Adipocyte (in vitro differentiated cells): Measurements from ENCODE around the gene FCF1.

Experiments used
- DNase-seq: peaks from one replicate; pipeline ENCODE4 v3.0.0-alpha.2; 2015; ENCODE audit warnings: low read depth
- H3K27me3 ChIP-seq: replicated peaks from 2 replicates; pipeline ENCODE4 v1.7.0; 2013; ENCODE audit warnings: mild to moderate bottlenecking, low read length, moderate library complexity; ENCODE audit not compliant: control insufficient read depth, insufficient read depth
- H3K36me3 ChIP-seq: 2 replicates; pipeline ENCODE4 v1.7.0; 2013; ENCODE audit warnings: low read length, mild to moderate bottlenecking, moderate library complexity; ENCODE audit not compliant: control insufficient read depth, insufficient read depth, severe bottlenecking
- H3K4me1 ChIP-seq: 2 replicates; pipeline ENCODE4 v1.7.0; 2013; ENCODE audit warnings: mild to moderate bottlenecking, low read length, moderate library complexity; ENCODE audit not compliant: control insufficient read depth, insufficient read depth
- H3K4me3 ChIP-seq: 2 replicates; pipeline ENCODE4 v1.7.0; 2013; ENCODE audit warnings: mild to moderate bottlenecking, low read length, moderate library complexity
- H3K9ac ChIP-seq: 2 replicates; pipeline ENCODE4 v1.7.0; 2013; ENCODE audit warnings: mild to moderate bottlenecking, low read length, moderate library complexity
- H3K9me3 ChIP-seq: 2 replicates; pipeline ENCODE4 v1.7.0; 2013; ENCODE audit warnings: mild to moderate bottlenecking, low read length, moderate library complexity; ENCODE audit not compliant: control insufficient read depth

FCF1 gene

DNA sequence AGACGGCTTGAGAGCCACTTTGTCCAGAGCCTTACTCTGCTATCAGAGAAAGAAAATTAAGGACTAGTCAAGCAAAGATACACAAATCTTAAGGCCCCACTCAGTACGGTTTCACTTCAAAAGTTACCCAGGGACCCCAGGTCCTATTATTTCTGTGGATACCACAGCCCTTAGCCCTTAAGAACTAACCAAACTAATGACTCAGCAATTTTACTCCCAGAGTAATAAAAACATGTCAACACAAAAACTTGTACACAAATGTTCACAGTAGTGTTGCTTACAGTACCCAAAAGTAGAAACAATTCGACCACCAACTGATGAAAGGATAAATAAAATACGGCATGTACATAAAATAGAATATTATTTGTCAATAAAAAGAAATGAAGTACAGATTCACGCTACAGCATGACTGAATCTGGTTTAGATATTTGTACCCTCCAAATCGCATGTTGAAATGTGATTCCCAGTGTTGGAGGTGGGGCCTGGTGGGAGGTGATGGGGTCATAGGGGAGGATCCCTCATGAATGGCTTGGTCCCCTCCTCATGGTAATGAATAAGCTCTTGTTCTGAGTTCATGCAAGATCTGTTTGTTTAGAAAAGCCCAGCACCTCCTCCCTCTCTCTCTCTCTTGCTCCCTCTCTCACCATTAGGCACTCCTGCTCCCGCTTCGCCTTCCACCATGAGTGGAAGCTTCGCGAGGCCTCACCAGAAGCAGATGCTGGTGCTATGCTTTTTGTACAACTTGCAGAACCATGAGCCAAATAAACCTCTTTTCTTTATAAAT lies 30.6 kb upstream of the FCF1 start:
- Histone ChIP-seq H3K4me1 (peaks cover 13% of the 10 kb centered on the region), H3K9me3 (no peaks in the 10 kb centered on the region), H3K9ac (no peak overlapping the region), H3K4me3 (no peak overlapping the region), H3K36me3 (peaks cover 46% of the 10 kb centered on the region), H3K27me3 (no peaks in the 10 kb centered on the region)
- DNase-seq, result no peak

DNA sequence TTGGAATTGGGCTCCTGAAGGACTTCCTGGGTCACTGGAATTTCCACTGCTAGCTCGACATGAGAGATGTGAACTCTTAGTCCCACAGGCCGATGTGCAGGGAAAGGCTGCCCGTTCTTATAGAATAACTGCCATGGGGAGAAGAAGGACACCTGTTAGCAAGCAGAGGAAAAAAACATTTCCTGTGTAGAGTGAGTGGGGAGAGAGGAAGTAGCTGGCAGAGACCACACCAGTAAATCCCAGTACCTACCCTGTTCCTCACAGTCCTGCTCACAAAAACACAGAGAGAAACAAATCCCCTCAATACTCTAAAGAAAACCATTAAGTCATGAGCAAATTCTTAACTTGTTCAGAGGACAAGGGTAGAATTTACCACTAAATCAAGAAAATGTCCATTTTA lies 29.5 kb upstream of the FCF1 start:
- Histone ChIP-seq H3K36me3 (peaks cover 50% of the 10 kb centered on the region), H3K27me3 (no peaks in the 10 kb centered on the region), H3K4me3 (no peak overlapping the region), H3K9me3 (no peaks in the 10 kb centered on the region), H3K9ac (no peak overlapping the region), H3K4me1 (peaks cover 13% of the 10 kb centered on the region)
- no peak for DNase-seq

DNA sequence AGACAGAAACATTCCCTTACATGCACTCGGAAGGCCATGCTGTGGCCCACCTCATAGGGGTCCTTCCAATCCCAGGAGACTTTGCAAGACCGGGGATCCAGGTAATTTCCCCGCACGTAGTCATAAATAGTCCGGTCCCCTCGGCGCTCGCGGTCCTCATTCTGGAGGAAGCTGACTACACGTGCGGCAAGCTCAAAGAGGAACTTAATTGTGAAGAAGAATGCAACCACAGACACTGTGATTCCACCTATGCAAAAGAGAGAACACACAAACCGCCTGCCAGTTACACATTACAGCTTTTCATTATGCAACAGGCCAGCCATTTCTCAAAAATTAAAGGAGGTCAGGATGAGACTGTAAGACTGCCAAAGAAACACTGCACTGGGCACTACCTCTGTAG lies 28.5 kb upstream of the FCF1 start:
- H3K4me3 ChIP-seq, result no peak overlapping the region
- no peak for DNase-seq
- H3K27me3 ChIP-seq, result no peaks in the 10 kb centered on the region
- no peak overlapping the region for H3K9ac ChIP-seq
- no peaks in the 10 kb centered on the region for H3K9me3 ChIP-seq
- H3K4me1 ChIP-seq, result peaks cover 13% of the 10 kb centered on the region
- H3K36me3 ChIP-seq, result peaks cover 46% of the 10 kb centered on the region

DNA sequence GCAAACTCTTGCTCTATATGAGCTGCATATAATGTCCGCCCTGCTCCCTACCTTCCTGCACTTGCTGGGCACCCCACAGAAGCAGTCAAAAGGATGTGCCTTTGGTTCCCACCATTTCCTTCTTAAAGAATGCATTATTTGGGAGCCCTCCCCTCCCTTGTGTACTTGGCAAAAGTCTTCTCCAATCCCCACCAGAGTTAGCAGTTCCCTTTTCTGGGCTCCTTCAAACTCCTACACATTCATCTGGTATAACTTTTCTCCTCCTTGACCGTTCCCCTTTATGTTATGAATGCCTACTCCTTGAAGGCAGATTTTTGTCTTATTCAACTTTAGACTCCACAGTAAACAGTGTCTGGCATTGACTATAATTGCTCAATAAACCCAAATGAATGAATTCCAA lies 27.9 kb upstream of the FCF1 start:
- H3K4me1 ChIP-seq, result peaks cover 13% of the 10 kb centered on the region
- H3K4me3 ChIP-seq, result no peak overlapping the region
- no peaks in the 10 kb centered on the region for H3K9me3 ChIP-seq
- no peak overlapping the region for H3K9ac ChIP-seq
- DNase-seq, result no peak
- H3K27me3 ChIP-seq, result no peaks in the 10 kb centered on the region
- H3K36me3 ChIP-seq, result peaks cover 46% of the 10 kb centered on the region

DNA sequence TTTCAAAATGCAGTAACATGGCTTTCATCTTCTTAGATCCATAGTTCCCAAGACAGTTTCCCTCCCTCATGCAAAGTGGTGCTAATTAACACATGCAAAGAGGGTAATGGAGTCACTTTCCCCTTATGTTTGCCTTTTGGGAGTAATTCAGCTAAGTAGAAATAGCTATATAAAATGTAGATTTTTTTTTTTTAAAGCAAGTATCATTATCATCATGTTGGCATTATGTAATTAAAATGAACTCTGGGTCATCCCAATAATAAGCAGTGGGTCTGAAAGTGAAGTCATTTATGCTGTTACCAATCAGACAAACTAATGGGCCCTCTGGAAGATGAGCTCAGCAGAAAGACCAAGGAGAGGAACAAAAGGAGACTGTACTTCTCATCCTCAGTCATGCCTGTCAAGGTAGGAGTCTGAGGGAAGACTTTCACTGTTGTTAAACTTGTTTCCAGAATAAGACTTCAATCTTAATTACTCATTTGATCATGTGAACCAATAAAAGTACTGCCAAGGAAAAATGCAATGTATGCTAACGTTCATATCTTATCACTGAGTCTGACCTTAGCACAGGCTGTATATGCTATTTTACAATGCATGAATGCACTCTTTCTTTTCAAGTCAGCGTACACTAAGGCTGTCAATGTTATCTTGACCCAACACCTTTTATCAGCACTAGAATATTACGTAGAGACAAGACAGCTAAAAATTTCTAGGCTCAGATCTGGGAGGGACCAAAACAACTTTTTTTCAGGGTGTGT lies 26.8 kb upstream of the FCF1 start:
- Histone ChIP-seq H3K9me3 (no peaks in the 10 kb centered on the region), H3K4me1 (peaks cover 22% of the 10 kb centered on the region), H3K27me3 (no peaks in the 10 kb centered on the region), H3K9ac (no peak overlapping the region), H3K4me3 (no peak overlapping the region), H3K36me3 (peaks cover 50% of the 10 kb centered on the region)
- DNase-seq, result no peak

DNA sequence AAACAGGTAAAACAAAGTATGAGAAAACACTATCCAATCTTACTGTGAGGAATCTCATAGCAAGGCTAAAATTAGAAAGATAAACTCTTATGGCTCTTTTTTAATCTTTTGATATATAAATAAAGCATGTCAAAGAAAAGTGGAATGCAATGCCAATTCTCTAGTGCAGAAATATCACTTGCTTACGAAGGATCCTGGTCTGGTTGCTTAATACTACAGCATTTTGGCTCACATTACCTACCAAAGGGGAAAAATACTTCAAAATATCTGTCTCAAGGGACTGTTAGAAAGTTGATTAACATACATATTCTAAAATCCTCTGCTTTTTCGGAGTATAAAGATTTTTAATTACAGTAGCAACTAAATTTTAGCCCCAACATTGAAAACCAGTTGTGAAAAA lies 21.5 kb upstream of the FCF1 start:
- peaks cover 17% of the 10 kb centered on the region for H3K36me3 ChIP-seq
- no peak for DNase-seq
- H3K4me3 ChIP-seq, result no peak overlapping the region

DNA sequence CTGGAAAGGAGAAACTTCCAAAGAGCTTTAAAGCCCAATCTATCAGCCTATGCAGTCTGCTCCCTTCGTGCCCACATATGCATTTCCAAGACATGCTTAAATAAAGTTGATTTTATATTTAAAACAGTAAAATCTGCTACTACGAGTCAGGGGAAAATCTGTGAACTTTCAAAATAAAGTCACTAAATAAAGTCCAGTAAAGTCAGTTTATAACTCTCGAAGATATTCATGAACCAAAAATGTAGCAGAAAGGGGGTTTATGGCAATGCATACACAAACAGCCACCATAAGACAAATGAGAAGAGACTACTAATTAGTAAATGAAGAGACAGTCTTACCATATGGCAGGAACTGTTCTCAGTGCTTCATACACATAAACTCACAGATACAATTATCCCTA lies 19.8 kb upstream of the FCF1 start:
- no peaks in the 10 kb centered on the region for H3K9me3 ChIP-seq
- peaks cover 50% of the 10 kb centered on the region for H3K4me1 ChIP-seq
- peaks cover 10% of the 10 kb centered on the region for H3K36me3 ChIP-seq
- no peak for DNase-seq
- H3K9ac ChIP-seq, result no peak overlapping the region
- H3K4me3 ChIP-seq, result no peak overlapping the region
- H3K27me3 ChIP-seq, result no peaks in the 10 kb centered on the region

More for the DNA sequence above, 21.5 kb upstream of the FCF1 start:
- Histone ChIP-seq H3K4me1 (peaks cover 36% of the 10 kb centered on the region), H3K9ac (peak overlapping the region; percentile 5), H3K27me3 (no peaks in the 10 kb centered on the region), H3K9me3 (no peaks in the 10 kb centered on the region)

DNA sequence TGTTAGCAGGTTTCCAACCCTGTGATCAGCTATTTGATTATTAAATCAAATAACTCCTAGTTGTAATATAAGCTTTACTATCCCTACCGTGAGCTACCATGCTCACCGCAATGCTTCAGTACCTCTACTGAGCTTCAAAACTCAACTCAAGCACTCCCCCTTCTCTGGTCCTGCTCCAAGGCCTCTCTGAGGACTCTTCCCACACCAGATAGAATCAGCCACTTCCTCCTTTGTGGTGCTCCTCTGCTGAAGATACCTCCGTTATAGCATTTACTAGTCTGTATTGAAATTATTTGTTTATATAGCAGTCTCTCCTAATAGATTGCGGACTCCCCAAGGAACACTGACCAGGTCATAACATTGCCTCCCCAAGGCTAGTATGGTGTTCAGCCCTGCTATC lies 17.5 kb upstream of the FCF1 start:
- H3K9ac ChIP-seq, result no peak overlapping the region
- peaks cover 12% of the 10 kb centered on the region for H3K36me3 ChIP-seq
- H3K4me1 ChIP-seq, result peaks cover 48% of the 10 kb centered on the region
- DNase-seq, result no peak
- H3K27me3 ChIP-seq, result no peaks in the 10 kb centered on the region
- no peaks in the 10 kb centered on the region for H3K9me3 ChIP-seq
- no peak overlapping the region for H3K4me3 ChIP-seq

DNA sequence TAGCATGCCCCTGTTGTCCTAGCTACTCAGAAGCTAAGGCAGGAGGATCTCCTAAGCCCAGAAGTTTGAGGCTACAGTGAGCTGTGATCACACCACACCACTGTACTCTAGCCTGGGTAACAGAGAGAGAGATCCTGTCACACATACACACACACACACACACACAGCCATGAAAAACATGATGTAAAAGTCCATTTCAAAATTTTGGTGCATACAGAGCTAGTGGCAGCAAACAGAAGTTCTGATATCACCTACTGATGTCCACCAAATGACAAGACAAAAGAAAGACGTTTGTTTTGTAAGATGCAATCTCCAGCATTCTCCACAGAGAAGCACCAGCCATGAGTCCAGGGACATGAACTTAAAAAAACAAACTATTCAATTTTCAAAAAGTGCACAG lies 15.9 kb upstream of the FCF1 start:
- Histone ChIP-seq H3K4me3 (no peak overlapping the region), H3K27me3 (no peaks in the 10 kb centered on the region), H3K9me3 (no peaks in the 10 kb centered on the region), H3K36me3 (peaks cover 7% of the 10 kb centered on the region), H3K4me1 (peaks cover 32% of the 10 kb centered on the region), H3K9ac (no peak overlapping the region)
- DNase-seq, result no peak

DNA sequence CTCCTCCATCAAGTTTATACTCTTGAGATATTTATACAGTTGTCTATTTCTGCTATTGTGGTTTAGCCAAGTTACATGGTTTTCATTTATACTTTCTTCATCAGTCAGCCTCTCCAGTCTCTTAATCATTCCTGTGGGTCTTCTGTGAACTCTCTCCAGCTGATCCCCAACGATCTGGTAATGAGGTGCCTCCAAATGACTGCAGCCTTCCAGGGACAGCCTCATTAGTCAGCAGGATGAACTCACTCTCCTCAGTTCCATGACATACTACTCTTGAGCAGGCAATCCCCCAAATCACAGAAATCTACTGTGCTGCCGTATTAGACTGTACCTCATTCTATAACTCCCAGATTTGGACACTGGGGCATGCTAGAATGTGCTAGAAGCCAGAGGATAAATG lies 15.4 kb upstream of the FCF1 start:
- peaks cover 7% of the 10 kb centered on the region for H3K36me3 ChIP-seq
- DNase-seq, result peak; percentile 41
- H3K27me3 ChIP-seq, result no peaks in the 10 kb centered on the region
- no peaks in the 10 kb centered on the region for H3K9me3 ChIP-seq
- no peak overlapping the region for H3K4me3 ChIP-seq
- peaks cover 27% of the 10 kb centered on the region for H3K4me1 ChIP-seq
- H3K9ac ChIP-seq, result no peak overlapping the region

DNA sequence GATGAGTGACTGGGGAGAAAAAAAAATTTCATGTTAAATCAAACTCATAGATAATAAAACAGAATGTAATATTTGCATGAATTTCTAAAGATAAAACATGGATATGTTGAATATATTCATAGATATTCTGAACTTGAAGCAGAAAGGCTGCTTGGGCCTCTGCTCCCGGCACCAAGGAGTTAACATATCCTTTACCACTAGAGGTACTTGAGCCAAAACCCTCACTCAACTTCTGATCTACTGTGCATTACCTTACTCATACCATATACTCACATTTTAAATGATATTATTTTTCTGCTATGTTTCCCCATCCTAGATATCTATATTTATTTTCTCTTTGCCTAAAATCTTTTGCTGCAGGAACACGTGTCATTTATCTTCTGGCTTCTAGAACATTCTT lies 15.0 kb upstream of the FCF1 start:
- DNase-seq, result no peak
- H3K4me1 ChIP-seq, result peaks cover 23% of the 10 kb centered on the region
- no peak overlapping the region for H3K9ac ChIP-seq
- no peak overlapping the region for H3K4me3 ChIP-seq
- H3K27me3 ChIP-seq, result no peaks in the 10 kb centered on the region
- peaks cover 7% of the 10 kb centered on the region for H3K36me3 ChIP-seq
- H3K9me3 ChIP-seq, result no peaks in the 10 kb centered on the region
